OCI-LY1 (cell line): ENCODE data around the gene ARG2.

Experiments
- EZH2 ChIP-seq: fragments of 200-600 bp; sonication (generic), shearing (Covaris generic); IDR thresholded peaks from 2 replicates; pipeline ENCODE4 v1.8.0; 2017; ENCODE audit warnings: borderline replicate concordance, mixed run types, mild to moderate bottlenecking, antibody characterized with exemption, low read length, moderate library complexity, mixed read lengths
- TF ChIP-seq, protein P1 (sequence below): fragments of 200-600 bp; sonication (generic), shearing (Covaris generic); IDR thresholded peaks from 2 replicates; pipeline ENCODE4 v1.5.1; 2017; ENCODE audit warnings: mild to moderate bottlenecking, antibody characterized with exemption, low read length, moderate library complexity, mixed read lengths

DNA sequence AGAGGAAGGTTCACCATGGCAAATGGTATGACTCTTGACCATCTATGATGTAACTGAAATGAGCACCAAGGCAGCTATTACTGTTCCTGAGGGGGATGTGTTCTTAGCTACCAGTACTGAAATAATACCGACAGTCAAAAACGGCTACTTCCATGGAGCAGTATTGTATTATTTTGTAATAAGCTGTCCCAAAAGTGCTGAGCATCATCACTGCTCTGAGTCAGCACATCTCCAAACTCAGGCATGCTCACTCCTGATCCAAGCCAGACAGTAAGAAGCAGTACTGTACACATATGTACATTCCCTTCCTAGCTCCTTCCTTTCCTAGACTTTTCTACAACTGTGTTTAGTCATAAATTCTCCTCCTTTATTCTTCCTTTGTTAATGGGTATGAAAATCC lies 46.1 kb downstream of the ARG2 start:
- TF ChIP-seq, protein P1, sequence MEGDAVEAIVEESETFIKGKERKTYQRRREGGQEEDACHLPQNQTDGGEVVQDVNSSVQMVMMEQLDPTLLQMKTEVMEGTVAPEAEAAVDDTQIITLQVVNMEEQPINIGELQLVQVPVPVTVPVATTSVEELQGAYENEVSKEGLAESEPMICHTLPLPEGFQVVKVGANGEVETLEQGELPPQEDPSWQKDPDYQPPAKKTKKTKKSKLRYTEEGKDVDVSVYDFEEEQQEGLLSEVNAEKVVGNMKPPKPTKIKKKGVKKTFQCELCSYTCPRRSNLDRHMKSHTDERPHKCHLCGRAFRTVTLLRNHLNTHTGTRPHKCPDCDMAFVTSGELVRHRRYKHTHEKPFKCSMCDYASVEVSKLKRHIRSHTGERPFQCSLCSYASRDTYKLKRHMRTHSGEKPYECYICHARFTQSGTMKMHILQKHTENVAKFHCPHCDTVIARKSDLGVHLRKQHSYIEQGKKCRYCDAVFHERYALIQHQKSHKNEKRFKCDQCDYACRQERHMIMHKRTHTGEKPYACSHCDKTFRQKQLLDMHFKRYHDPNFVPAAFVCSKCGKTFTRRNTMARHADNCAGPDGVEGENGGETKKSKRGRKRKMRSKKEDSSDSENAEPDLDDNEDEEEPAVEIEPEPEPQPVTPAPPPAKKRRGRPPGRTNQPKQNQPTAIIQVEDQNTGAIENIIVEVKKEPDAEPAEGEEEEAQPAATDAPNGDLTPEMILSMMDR: no peak
- TF ChIP-seq EZH2: no peak
